ENCODE results near the gene APOL5. TPM values are rescaled to one million over a fixed set of nuclear protein-coding genes. Genes with fewer than 3 reads are reported as not detected.

APOL5 gene
- total and polyA plus RNA-seq, 4 donors: not detected

DNA sequence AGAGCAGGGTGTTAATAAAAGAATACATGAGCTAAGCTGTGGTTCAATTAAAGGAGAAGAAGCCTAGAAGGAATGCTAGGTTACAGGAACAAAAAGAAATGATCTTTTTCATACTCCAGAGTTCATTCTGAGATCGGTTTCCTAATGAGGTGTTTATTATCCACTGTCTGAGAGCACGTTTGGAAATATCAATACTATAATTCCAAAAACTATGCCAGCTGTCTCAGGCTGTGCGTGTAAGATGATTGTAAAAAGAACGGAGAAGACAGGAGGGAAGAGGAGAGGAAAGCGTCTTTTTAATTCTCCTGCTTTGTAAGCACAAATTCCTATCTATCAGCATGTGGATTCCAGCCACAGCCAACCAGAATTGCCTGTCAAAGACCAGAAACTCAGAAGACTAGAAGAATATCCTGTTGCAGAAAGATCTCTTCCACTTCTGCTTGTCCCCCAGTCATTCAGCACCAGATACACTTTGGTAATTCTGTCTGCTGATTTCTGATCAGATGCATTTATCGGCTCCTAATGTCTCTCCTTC, 25.7 kb downstream of the APOL5 start:
- ATAC-seq (ENCODE audit: insufficient read depth, low FRiP score) (no peak), DNase-seq (peak in 2 of 3 donors; percentile 61 to 66)
- H3K4me1 ChIP-seq (ENCODE audit: control insufficient read depth in 5 of 5, insufficient read depth in 5 of 5, low read length in 5 of 5): peaks cover 0 to 29% (median 18%) of the 10 kb centered on the region in 5 donors
- no peaks in the 10 kb centered on the region for H3K27me3 ChIP-seq (ENCODE audit: control insufficient read depth in 3 of 3, insufficient read depth in 3 of 3, low read length in 2 of 3)
- WGBS, 2 donors: 78 to 83% methylated on average over 6 of the region's 6 CpGs
- H3K9me3 ChIP-seq (ENCODE audit: control insufficient read depth in 4 of 4, insufficient read depth in 3 of 4, low read length in 3 of 4): no peaks in the 10 kb centered on the region
- no peak overlapping the region for H3K4me3 ChIP-seq
- H3K9ac ChIP-seq (ENCODE audit: insufficient read depth in 1 of 2, low read length in 2 of 2): no peak overlapping the region
- peak overlapping the region in 1 of 2 donors; percentile 88 for H3K27ac ChIP-seq (ENCODE audit: low read depth in 1 of 2, low read length in 1 of 2)
- peaks cover 13 to 29% (median 23%) of the 10 kb centered on the region in 4 donors for H3K36me3 ChIP-seq (ENCODE audit: control insufficient read depth in 4 of 4, insufficient read depth in 4 of 4, low read length in 4 of 4)
- TF ChIP-seq, protein P1, sequence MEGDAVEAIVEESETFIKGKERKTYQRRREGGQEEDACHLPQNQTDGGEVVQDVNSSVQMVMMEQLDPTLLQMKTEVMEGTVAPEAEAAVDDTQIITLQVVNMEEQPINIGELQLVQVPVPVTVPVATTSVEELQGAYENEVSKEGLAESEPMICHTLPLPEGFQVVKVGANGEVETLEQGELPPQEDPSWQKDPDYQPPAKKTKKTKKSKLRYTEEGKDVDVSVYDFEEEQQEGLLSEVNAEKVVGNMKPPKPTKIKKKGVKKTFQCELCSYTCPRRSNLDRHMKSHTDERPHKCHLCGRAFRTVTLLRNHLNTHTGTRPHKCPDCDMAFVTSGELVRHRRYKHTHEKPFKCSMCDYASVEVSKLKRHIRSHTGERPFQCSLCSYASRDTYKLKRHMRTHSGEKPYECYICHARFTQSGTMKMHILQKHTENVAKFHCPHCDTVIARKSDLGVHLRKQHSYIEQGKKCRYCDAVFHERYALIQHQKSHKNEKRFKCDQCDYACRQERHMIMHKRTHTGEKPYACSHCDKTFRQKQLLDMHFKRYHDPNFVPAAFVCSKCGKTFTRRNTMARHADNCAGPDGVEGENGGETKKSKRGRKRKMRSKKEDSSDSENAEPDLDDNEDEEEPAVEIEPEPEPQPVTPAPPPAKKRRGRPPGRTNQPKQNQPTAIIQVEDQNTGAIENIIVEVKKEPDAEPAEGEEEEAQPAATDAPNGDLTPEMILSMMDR (IDR thresholded peaks at IDR 0.05; ENCODE audit: control extremely low read depth, extremely low read depth): no peak

- TF ChIP-seq, protein P1 (IDR thresholded peaks at IDR 0.05; ENCODE audit: control extremely low read depth, extremely low read depth): no peak
- 93 to 94% methylated on average over 9 of the region's 9 CpGs for WGBS, 2 donors
Measured at GRCh38 chr22:35746248-35746647, 28.6 kb downstream of the APOL5 start.

DNA sequence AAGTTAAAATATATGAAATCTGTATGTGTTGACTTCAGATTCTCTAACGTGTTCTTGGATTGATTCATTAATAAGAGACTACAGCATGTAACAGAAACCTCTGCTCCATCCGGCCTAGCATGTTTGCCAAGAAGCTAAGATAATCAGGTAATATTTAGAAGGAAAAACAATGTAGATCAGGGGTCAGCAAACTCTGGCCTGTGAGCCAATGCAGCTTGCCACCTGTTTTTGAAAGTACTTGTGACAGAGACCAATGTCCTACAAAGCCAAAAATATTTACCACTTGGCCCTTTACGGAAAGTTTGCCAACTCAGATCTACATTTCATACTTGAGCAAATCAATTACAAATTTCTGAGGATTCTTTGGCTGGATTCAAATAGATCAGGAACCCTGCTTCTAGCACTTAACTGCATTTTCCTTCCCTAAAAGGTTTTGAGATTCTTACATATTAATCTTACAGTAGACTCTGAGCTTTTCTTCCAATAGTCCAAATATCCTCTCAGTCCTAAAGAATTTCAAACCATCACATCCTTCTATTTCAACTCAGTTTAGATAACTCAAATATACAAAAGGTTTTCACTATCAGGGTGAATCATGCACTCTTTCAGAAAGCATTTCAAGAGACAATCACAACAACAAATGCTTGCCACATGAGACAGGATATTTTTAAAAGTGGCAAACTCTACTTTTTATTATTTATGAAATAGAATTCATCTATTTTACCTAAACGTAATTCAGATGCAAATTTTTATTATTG, 29.5 kb downstream of the APOL5 start:
- ATAC-seq (ENCODE audit: insufficient read depth, low FRiP score) (no peak), DNase-seq (no peak)
- H3K27ac ChIP-seq (ENCODE audit: low read depth in 1 of 2, low read length in 1 of 2): peak overlapping the region in 1 of 2 donors; percentile 53
- H3K9ac ChIP-seq (ENCODE audit: insufficient read depth in 1 of 2, low read length in 2 of 2): no peak overlapping the region
- no peaks in the 10 kb centered on the region for H3K9me3 ChIP-seq (ENCODE audit: control insufficient read depth in 4 of 4, insufficient read depth in 3 of 4, low read length in 3 of 4)
- no peak overlapping the region for H3K4me3 ChIP-seq
- H3K36me3 ChIP-seq (ENCODE audit: control insufficient read depth in 4 of 4, insufficient read depth in 4 of 4, low read length in 4 of 4): peaks cover 12 to 32% (median 25%) of the 10 kb centered on the region in 4 donors
- peaks cover 0 to 27% (median 17%) of the 10 kb centered on the region in 5 donors for H3K4me1 ChIP-seq (ENCODE audit: control insufficient read depth in 5 of 5, insufficient read depth in 5 of 5, low read length in 5 of 5)
- 76 to 77% methylated on average over 4 of the region's 4 CpGs for WGBS, 2 donors
- TF ChIP-seq, protein P1 (IDR thresholded peaks at IDR 0.05; ENCODE audit: control extremely low read depth, extremely low read depth): no peak
- no peaks in the 10 kb centered on the region for H3K27me3 ChIP-seq (ENCODE audit: control insufficient read depth in 3 of 3, insufficient read depth in 3 of 3, low read length in 2 of 3)

More at GRCh38 chr22:35746248-35746647, 28.6 kb downstream of the APOL5 start:
- no peak overlapping the region for H3K9ac ChIP-seq (ENCODE audit: insufficient read depth in 1 of 2, low read length in 2 of 2)
- H3K36me3 ChIP-seq (ENCODE audit: control insufficient read depth in 4 of 4, insufficient read depth in 4 of 4, low read length in 4 of 4): peaks cover 11 to 33% (median 24%) of the 10 kb centered on the region in 4 donors
- H3K4me1 ChIP-seq (ENCODE audit: control insufficient read depth in 5 of 5, insufficient read depth in 5 of 5, low read length in 5 of 5): peaks cover 0 to 31% (median 18%) of the 10 kb centered on the region in 5 donors
- DNase-seq (peak in 2 of 3 donors; percentile 34 to 40), ATAC-seq (ENCODE audit: insufficient read depth, low FRiP score) (no peak)
- H3K27ac ChIP-seq (ENCODE audit: low read depth in 1 of 2, low read length in 1 of 2): no peak overlapping the region
- H3K4me3 ChIP-seq: no peak overlapping the region
- H3K9me3 ChIP-seq (ENCODE audit: control insufficient read depth in 4 of 4, insufficient read depth in 3 of 4, low read length in 3 of 4): no peaks in the 10 kb centered on the region
- no peaks in the 10 kb centered on the region for H3K27me3 ChIP-seq (ENCODE audit: control insufficient read depth in 3 of 3, insufficient read depth in 3 of 3, low read length in 2 of 3)
